SHP77 treated with DMSO at 0.1 percent for 48 hours (cell line): ENCODE data around the gene MAP2K3.

Source experiments
- DNase-seq: peaks from one replicate; lab custom pipeline; 2025; lab: John Stamatoyannopoulos, UW

The MAP2K3 gene

DNA sequence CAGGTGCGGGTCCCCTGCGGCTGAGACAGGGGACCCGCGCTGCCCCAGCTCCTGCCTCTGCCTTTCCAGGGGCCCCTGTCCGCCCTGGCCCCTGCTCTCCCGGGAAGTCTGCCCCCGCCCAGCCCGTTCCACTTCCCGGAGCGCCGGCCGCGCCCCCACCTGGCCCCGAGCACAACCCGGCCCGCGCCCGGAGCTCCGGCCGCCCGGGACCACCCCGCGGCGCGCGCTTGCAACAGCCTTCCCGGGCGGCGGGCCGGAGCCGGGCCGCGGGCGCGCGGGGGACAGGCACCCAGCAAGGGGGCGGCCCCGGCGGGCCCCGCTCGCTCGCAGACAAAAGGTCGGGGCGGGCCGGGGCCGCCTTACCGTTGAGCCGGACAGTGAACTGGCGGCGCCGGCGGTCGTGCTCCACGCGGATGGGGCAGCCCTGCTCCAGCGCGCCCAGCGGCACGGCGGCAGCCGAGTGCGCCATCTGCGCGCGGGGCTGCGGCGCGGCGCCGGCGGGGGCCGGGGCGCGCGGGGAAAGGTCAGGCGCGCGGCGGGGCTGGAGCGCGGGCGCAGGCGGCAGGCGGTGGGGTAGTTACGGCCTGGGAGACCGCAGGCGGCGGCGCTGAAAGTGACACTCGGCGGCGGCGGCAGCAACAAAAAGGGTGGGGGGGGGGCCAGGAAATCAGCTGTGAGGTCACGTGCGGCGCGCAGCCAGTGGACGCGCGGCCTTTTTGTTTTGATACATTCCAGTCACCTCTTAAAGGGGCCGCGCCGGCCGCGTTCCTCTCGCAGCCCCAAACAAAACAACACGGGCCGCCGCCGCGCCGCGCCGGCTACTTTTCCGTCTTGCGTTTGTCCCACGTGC, 31.5 kb upstream of the MAP2K3 start, which contains the start of gene NATD1:
Gene NATD1, minus strand, starts transcription at position 615 of the 850 bp plus-strand sequence. Its CDS starts 146 bp downstream, at position 469.
- peak; percentile 84 for DNase-seq

DNA sequence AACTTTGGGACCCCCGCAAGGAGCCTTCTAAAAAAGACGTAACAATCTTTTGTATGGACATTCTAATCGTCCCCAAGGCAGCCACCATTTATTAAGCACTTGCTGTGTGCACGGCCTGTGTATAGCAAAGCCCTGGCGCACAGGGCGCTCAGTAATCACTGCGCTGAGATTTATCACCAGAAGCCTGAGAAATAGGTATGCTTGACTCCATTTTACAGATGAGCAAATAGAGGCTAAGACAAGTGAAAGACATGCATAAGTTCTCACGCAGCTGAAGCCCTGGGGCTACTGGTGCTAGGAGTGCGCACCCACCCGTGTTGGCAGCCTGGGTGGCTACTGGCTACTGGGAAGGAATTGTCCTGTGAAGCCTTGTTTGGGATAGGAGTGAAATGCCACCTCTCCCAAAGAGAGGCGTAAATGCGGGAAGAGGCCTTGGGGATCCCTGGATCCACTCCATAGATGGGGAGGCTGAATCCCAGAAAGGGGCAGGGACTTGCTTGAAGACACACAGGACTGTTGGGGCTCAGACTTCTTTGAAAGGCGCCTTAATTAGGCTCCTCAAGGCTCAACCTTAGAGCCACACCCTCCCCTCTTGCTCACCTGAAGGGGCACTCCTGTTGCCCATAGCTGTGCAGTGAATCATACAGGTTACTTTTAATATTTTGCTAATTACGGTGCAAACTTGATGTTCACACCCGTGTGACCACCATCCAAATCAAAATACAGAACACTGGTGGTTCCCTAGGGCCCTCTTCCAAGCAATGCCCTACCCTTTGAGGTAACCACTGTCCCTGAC, 30.7 kb upstream of the MAP2K3 start:
- DNase-seq, result no peak

DNA sequence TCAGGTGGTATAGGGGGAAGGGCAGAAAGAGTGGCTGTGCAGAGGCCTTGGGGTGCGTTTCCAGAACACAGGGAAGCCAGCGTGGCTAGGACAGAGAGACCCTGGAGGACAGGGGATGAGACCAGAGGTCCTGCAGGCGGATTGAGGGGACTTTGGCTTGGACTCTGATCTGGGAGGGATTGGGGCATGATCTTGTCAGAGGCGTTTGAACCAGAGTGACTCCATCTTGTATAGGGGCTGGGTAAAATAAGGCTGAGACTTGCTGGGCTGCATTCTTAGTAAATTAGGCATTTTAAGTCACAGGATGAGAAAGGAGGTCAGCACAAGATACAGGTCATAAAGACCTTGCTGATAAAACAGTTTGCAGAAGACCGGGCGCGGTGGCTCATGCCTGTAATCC, 25.9 kb upstream of the MAP2K3 start:
- no peak for DNase-seq

DNA sequence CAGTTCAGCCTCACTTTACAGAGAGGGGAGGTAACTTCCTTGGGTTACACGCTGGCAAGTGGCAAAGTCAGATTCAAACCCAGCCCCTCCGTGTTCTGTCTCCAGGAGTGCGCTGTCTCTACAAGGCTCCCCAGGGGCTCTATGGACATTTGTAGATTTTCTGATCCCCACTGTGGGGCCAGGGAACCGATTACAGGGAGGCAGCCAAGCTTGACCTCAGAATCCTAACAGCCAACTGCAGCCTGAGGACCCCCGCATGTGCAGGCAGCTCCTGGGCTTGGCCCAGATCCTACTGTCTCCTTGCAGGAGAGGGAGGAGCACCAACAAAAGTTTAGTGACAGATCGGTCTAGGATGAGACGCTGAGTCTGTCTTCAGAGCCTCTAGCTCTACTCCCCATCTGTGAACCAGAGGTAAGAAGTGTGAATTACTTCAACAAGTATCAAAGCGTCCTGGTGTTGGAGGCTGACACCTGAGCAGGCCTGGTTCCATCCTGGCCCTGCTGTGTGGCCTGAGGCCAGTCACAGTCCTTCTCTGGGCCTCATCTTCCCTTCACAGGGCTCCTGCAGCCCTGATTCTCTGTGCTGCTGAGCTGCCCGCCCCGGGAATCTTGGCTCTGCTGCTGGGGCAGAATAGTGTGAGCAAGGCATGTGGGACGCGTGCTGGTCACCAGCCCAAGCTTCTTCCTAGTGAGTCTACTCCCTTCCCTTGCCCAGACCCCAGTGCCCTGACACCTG, 22.1 kb upstream of the MAP2K3 start:
- no peak for DNase-seq

DNA sequence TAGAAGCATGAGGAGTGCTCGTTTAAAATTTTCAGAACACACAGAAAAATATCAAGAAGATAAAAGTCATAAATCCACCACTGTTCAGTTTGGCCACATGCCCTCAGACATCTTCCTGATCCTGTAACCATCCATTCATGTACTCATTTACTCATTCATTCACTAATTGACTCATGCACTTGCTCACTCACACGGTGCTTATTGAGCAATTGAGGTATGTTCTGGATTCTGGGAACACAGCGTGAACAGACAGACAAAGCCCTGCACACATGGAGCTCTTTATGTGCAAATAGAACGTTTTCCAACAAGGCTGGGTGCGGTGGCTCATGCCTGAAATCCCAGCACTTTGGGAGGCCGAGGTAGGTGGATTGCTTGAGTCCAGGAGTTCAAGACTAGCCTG, 21.1 kb upstream of the MAP2K3 start:
- DNase-seq, result no peak

DNA sequence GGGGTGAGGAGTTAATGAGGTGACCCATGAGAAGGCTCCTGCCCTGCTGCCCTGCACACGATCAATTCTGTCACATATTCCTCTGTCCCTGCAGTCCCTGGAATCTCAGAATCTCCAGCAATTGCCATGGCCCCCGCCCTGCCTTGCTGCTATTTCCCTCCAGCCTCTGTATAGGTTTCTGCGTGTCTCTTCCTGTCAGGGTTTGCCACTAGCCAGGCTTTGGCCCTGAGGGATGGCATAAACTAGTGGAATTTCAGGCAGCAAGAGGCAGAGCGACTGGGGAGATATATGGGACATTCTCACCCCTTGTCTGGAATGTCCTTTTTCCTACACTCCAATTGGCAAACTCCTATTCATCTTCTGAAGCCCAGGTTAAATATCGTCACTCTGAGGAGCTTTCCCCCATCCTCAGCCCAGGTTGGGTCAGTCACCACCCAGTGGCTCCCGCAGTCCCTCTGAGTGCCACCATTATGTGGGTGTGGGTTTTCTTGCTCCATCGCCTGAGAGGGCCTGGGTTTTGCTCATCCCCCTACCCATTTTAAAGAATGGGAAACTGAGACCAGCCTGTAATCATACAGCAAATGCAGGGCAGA, 15.8 kb upstream of the MAP2K3 start:
- no peak for DNase-seq

DNA sequence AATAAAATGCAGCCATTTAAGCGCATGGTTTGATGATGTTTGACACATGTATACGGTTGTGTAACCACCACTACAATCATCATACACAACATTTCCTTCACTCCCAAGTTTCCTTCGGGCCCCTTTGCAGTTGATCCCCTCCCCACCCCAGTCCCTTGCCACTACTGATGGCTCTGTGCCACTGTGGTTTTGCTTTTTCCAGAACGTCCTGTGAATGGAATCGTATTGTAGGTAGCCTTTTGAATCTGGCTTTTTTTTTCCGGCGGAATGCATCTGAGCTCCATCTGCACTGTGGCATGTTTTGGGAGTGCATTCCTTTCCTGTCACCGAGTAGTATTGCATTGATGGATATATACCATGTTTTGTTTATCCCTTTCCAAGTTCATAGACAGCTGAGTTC, 15.1 kb upstream of the MAP2K3 start:
- DNase-seq, result no peak

DNA sequence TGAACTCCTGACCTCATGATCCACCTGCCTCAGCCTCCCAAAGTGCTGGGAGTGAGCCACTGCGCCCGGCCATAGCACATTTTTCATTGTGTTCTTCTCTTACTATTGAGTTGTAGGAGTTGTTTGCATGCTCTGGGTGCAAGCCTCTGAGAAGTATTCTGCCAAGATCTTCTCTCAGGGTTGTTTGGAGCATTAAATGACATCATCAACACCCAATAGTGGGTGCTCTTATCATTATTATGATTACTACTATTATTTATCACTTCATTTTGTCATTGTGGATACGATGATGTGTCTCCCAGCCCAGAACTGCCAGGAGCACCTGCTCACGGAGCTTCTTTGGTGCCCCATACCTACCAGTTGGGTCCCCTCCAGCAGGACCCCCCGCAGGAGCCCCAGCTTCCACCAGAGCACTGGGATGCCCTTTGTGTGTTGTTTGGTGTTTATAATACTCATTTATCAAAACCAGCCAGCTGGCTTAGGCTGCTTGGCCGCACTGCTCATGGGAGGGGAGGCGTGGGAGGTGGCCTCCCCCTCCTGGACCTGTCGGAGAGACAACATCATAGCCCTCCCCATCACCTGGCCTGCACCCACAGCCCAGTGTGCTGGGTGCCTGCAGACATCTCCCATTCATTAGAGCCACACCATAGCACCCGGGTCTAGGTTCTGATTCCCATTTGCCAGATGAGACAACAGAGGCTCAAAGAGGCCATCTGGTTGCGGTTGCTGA, 12.9 kb upstream of the MAP2K3 start:
- no peak for DNase-seq

DNA sequence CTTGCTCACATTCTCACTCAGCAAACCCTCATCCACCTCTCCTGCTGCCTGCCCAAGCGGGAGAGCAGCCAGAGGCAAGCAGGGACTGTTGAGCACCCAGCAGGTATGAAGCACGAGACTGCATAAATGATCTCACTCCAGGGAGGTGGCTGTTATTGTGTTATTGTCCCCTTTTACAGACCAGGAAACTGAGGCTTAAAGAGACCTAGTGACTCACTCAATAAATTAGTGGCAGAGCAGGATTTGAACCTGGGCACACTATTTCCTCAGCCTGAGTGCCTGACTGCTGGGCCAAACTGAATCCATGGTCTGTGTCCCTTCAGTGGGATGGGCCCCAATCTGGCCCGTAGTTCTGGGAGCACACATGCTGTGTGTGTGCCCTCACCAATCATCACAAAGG, 12.3 kb upstream of the MAP2K3 start:
- no peak for DNase-seq

DNA sequence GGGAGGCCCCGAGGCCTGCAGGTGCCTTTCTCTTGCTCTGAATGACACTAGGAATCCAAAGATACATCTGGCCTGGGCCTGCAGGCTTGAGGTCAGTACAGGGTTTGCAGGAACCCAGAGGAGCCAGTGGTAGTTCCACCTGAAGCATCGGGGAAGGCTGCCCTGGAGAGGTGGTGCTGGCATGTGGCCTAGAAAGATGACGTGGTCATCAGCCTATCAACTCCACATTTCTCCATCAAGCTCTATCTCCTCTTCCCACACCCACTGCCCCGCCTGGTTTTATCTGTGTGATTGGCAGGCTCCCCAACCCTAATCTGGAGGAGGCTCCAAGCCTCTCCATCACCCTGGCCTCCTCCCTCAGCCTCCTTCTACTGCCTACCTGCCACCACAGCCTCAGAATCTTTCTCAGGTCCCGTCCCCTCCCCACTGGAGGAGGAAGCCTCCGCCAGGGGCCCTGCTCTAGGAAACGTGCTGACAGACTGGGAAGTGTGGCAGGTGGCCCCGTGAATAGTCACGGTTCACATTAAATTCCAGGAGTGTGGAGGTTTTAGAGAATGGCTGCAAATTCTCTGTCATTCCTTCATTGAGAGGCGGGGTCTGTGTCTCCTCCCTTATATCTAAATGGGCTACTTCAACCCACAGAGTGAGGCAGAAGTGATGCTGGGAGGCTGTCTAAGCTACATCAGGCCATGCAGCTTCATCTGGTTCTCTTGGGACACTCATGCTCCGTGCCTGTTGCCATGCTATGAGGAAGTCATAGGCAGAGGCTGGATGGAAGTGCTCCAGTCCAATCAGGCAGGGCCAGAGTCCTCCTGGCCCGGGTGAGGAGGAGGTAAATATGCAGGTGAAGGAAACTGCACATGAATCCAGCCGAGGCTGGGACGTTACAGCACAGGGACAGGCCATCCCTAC, 11.4 kb upstream of the MAP2K3 start:
- DNase-seq, result peak; percentile 20

DNA sequence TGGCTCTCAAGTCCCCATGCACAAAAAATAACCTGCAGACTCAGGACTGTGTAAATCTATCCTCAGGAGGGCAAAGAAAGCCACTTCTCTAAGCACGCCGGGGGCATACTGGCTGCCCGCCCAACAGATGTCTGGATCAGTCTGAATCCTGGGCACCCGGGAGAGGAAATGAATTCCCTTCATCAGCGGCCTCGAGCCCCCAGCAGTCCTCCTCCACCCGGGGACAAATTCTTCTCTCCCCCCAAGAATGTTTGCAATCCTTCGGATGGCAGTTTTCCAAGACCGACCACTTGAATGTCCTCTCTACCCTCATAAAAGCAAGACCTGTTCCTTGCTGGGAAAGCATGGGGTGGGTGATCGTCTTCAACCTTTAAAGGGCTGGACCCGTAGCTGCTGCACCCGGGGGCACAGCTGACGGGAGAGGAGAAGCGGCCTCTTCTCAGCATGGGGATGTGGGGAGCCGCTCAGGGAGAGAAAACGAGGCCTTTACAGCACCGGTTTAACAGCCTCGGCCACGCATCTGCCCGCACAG, 9.4 kb upstream of the MAP2K3 start:
- no peak for DNase-seq

DNA sequence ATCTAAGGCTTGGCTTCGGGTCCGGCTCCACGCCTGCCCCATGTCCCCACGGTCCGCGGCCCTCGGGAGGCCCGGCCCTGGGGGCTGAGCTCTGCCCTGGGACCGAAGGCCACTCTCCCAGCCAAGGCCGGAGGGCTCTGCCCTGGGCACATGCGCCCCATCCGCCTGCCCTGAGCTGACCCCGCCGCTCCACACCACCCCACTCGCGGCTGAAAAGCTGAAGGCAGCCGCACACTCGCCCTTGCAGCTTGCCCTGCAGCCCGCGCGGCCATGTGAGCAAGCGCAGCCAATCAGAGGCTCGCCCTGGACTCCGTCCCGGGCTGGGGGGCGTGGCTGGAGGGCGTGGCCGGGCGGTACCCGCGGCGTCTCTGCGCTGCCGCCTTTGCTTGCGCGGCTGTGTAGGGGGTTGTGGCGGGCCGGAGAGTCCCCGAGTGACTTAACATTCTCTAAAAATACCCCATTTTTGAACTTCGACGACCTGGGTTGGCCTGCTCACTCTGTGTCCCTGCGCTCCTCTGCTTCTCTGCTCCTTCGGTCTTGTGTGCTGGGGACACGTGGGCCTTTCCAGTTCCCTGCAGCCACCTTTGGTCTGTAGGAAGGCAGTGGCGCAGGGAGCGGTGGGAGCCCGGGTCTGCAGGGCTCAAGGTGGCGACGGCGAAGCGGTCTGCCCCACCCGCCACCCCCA, 8.8 kb upstream of the MAP2K3 start:
- peak; percentile 81 for DNase-seq

DNA sequence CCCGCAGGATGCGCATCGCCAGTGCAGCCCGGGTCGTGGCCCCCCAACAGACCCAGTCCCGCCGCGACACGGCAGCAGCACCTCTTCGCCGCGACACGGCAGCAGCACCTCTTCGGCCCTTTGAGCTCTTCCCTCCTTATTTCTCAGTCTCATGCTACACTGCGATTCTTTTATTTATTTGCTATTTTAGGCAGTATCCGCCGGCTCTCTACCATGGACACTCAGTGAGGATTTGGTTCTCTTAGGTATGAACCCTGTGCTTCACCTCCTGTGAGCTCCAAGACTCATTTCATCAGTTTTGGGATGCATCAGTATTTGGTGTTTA, 8.3 kb upstream of the MAP2K3 start:
- DNase-seq, result no peak

DNA sequence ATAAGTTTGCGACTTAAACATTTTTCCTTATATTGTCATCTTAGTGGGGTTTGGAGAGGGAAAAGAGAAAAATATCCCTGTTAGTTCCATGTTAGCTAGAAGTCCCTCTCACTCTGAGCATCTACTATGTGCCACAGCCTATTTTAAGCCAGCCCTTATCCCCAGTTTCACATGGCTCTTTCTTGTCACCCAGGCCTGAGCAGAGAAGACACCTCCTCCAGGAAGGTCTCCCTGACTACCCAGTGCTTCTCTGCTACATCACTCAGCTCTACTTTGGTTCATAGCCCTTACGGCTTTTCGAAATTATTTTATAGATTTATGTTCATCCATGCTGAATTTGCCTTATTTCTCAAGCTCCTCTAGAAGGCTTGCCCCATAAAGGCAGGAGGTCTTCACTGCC, 7.2 kb upstream of the MAP2K3 start:
- no peak for DNase-seq

DNA sequence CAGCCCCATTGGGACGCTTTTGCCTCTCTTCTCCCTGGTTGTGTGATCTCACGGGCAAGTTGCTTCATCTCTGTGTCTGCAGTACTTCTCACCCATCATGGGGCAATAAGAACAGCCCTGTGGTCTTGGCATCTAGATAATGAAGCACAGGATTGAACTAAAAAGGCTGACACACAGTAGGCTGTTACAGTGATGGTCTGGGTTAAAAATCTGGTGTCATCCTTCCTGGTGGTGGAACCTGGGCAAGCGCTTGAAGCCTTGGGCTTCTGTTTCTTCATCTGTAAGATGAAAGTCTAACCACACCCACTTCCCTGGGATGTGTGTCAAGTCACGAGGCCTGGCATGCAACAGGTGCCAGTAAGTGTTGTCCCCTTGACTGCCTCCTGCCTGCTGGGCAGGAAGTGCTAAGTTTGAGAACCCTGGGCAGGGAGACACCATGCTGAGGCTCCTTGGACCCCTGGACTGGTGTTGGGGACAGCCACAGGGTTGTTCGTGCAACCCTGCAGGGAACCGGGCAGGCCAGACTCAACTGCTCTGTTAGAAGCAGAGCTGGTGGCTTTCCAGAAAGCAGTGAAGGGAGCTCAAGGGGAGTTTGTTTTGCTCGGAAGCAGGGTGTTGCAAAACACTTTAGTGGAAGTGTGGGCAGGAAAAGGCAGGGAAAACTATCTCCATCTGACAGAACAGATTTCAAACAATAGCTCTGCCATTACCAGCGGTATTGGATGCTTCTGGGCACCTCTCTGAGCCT, 5.9 kb upstream of the MAP2K3 start:
- DNase-seq, result no peak

DNA sequence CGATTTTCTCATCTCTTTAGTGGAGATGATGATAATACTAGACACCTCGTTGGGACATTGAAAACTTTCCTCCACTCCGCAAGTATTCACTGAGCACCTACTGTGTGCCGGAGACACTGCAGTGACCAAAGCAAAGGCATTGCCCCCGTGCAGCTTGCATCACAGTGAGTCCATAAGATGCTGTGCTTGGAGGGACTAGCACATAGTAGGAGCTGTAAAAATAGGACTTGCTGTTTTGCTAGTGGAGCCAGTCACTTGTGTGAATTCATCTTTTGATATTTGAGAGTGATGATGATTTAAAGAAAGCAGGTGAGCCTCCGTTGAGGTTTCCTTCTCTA, 5.3 kb upstream of the MAP2K3 start:
- no peak for DNase-seq

DNA sequence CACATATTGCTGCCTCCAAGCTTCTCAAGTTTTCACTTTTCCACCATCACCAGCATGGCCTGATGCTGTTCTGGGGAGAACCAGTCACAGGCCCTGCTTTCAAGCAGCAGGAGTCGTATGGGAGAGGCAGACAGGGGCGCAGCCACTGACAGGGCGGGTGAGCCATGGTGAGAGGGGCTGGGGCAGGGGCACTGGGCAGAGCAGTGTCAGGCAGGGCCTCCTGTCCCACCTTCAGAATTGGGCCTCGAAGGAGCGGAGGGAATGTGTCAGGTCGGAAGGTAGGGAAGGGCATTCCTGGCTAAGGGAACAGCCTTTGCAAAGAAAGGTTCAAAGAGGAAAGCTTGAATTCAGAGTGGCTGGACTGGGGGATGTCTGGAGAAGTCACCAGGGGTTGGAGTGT, 4.9 kb upstream of the MAP2K3 start:
- no peak for DNase-seq

DNA sequence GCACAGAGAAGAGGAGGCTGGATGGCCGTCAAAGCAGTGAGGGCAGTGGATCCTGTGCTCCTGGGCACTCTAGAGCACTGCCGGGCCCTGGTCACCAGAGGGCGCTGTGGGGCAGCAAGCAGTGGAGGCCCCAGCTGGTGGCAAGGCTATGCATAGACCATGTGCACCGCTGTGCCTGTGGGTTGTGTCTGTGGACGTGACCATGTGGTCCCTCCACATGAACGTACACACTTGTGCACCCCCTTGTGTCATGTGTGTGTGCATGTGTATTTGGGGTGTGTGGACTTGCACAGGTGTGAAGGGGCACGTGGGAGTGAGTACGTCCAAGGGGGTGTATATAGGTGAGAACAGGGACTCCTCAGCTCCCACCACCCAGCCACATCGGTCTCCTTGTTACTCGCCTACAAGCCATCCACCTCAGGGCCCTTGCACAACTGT, 4.4 kb upstream of the MAP2K3 start:
- DNase-seq, result peak; percentile 77

DNA sequence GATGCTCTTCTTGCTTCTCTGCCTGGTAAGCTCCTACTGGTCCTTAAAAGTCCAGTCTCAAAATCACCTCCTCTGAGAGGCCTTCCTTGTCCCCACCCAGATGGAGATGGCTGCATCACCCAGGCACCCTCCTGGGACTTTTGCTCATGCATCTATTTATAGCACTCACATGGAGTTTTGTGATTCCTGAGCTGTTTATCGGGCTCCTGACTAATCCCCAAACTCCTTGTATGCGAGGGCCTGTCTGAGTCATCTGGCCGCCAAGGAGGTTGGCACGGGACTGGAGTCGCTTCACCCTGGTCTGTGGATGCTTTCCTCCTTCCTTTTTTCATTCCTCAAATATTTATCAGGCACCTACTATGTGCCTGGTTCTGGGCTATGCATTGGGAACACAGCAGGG, 2.3 kb upstream of the MAP2K3 start:
- DNase-seq, result no peak
